Activated CD8-positive, alpha-beta T cell treated with anti-CD3 and anti-CD28 coated beads for 36 hours (primary cell): Measurements from ENCODE around the gene RNASEH2B. TPM values are rescaled to one million over a fixed set of nuclear protein-coding genes. Genes with fewer than 3 reads are reported as not detected.

Experiments
- ATAC-seq: fragments of 200-7000 bp; cut with Tn5 transposase; one replicate; pipeline ENCODE4 v1.10.0; 2021; ENCODE audit warnings: mild to moderate bottlenecking, moderate library complexity
- CTCF ChIA-PET: fragments of 350-600 bp; sonication (Branson Sonifier 250); formaldehyde crosslinking; loops from one replicate; lab custom pipeline; 2021; ENCODE audit warnings: antibody characterized with exemption; lab: Charles Lee
- POLR2A ChIA-PET: fragments of 350-600 bp; sonication (Branson Sonifier 250); formaldehyde crosslinking; loops from one replicate; lab custom pipeline; 2021; ENCODE audit warnings: antibody characterized with exemption; lab: Charles Lee
- DNase-seq: peaks from one replicate; pipeline ENCODE4 v3.0.0-alpha.2; 2020
- H3K27ac Mint-ChIP-seq: one replicate; pipeline ENCODE4 v1.8.0; 2021; ENCODE audit warnings: mild to moderate bottlenecking, mixed read lengths
- H3K27me3 Mint-ChIP-seq: one replicate; pipeline ENCODE4 v1.8.0; 2021; ENCODE audit warnings: mixed read lengths
- H3K36me3 Mint-ChIP-seq: one replicate; pipeline ENCODE4 v1.8.0; 2021; ENCODE audit warnings: low read depth, mixed read lengths
- H3K4me1 Mint-ChIP-seq: one replicate; pipeline ENCODE4 v1.8.0; 2021; ENCODE audit warnings: low read depth, mixed read lengths
- H3K4me3 Mint-ChIP-seq: one replicate; pipeline ENCODE4 v1.8.0; 2021; ENCODE audit warnings: mild to moderate bottlenecking, moderate library complexity, mixed read lengths
- H3K9me3 Mint-ChIP-seq: one replicate; pipeline ENCODE4 v1.8.0; 2021; ENCODE audit warnings: mixed read lengths
- CTCF ChIP-seq: fragments of 200-600 bp; IDR thresholded peaks from one replicate; pipeline ENCODE4 v1.8.0; 2022; ENCODE audit warnings: antibody characterized with exemption, mild to moderate bottlenecking
- intact Hi-C: fragments of 100-400 bp; cut with micrococcal nuclease; formaldehyde crosslinking; loops from one replicate; pipeline ENCODE4 v1.10.0; 2022
- total RNA-seq, 2 experiments: library from RNA; stranded (reverse); gene quantifications; one replicate each; pipeline ENCODE4 v1.2.3, GENCODE V29; 2021

The RNASEH2B gene
- total RNA-seq, 2 experiments from 2014 or later: 63.5 to 69.4 TPM

GRCh38 chr13:50912851-50913250, 3.3 kb downstream of the RNASEH2B start:
- intact Hi-C loops: loop anchor here (2.0 to 10.0 kb wide), 5 partner anchors 111 to 936 kb away; no protein-coding TSS in a partner anchor
- DNase-seq (no peak), ATAC-seq (no peak)
- Mint-ChIP-seq H3K9me3 (no peaks in the 10 kb centered on the region), H3K4me1 (peaks cover 57% of the 10 kb centered on the region), H3K27ac (no peak overlapping the region), H3K36me3 (peaks cover 11% of the 10 kb centered on the region), H3K27me3 (no peaks in the 10 kb centered on the region), H3K4me3 (no peak overlapping the region)
- CTCF ChIA-PET: interaction anchor here (1.2 to 8.5 kb wide), 11 partner anchors 10 to 936 kb away, joined by 3 to 78 read pairs (median 9); no protein-coding TSS in a partner anchor
- POLR2A ChIA-PET: interaction anchor here (1.8 to 5.6 kb wide), 2 partner anchors 19 to 788 kb away, joined by 4 to 55 read pairs; no protein-coding TSS in a partner anchor
- TF ChIP-seq CTCF: no peak

- CTCF ChIA-PET: interaction anchor here (1.0 to 8.5 kb wide), 8 partner anchors 17 to 938 kb away, joined by 3 to 78 read pairs (median 4); partner anchors contain the start of gene TRIM13
- H3K4me3 Mint-ChIP-seq: no peak overlapping the region
- peak overlapping the region; percentile 43 for H3K27ac Mint-ChIP-seq
- POLR2A ChIA-PET: interaction anchor here (1.0 to 1.9 kb wide), 2 partner anchors 21 to 833 kb away, joined by 3 to 7 read pairs; no protein-coding TSS in a partner anchor
- TF ChIP-seq CTCF: no peak
- H3K4me1 Mint-ChIP-seq: peaks cover 65% of the 10 kb centered on the region
- intact Hi-C loops: loop anchor here (5.0 to 10.0 kb wide), 4 partner anchors 112 to 832 kb away; no protein-coding TSS in a partner anchor
- peaks cover 11% of the 10 kb centered on the region for H3K36me3 Mint-ChIP-seq
- no peaks in the 10 kb centered on the region for H3K9me3 Mint-ChIP-seq
- no peaks in the 10 kb centered on the region for H3K27me3 Mint-ChIP-seq
- DNase-seq (no peak), ATAC-seq (no peak)
These were observed 4.6 kb downstream of the RNASEH2B start for GRCh38 chr13:50914176-50914700.

GRCh38 chr13:50914848-50915247, 5.3 kb downstream of the RNASEH2B start:
- intact Hi-C loops: loop anchor here (5.0 to 10.0 kb wide), 4 partner anchors 113 to 833 kb away; no protein-coding TSS in a partner anchor

GRCh38 chr13:50915565-50915964, 6.0 kb downstream of the RNASEH2B start:
- H3K4me3 Mint-ChIP-seq: no peak overlapping the region
- H3K27ac Mint-ChIP-seq: peak overlapping the region; percentile 64
- DNase-seq (peak; percentile 52), ATAC-seq (peak; percentile 22)
- no peaks in the 10 kb centered on the region for H3K9me3 Mint-ChIP-seq
- TF ChIP-seq CTCF: no peak
- peaks cover 73% of the 10 kb centered on the region for H3K4me1 Mint-ChIP-seq
- CTCF ChIA-PET: interaction anchor here (0.7 to 1.9 kb wide), 8 partner anchors 9 to 939 kb away, joined by 3 to 9 read pairs (median 4); no protein-coding TSS in a partner anchor
- no peaks in the 10 kb centered on the region for H3K27me3 Mint-ChIP-seq
- H3K36me3 Mint-ChIP-seq: peaks cover 13% of the 10 kb centered on the region
- intact Hi-C loops: loop anchor here (10.0 kb wide), 1 partner anchor 381 kb away; no protein-coding TSS in a partner anchor
- POLR2A ChIA-PET: interaction anchor here (1.9 kb wide), 1 partner anchor 23 kb away, joined by 7 read pairs; no protein-coding TSS in a partner anchor

More at GRCh38 chr13:50914848-50915247, 5.3 kb downstream of the RNASEH2B start:
- no peak overlapping the region for H3K4me3 Mint-ChIP-seq
- no peaks in the 10 kb centered on the region for H3K9me3 Mint-ChIP-seq
- ChIA-PET CTCF (interaction anchor here (0.7 to 1.9 kb wide), 8 partner anchors 10 to 938 kb away, joined by 3 to 9 read pairs (median 4); no protein-coding TSS in a partner anchor), POLR2A (interaction anchor here (0.6 to 1.9 kb wide), 2 partner anchors 22 to 249 kb away, joined by 3 to 7 read pairs; no protein-coding TSS in a partner anchor)
- DNase-seq (peak; percentile 21), ATAC-seq (peak; percentile 56)
- no peaks in the 10 kb centered on the region for H3K27me3 Mint-ChIP-seq
- TF ChIP-seq CTCF: no peak
- H3K4me1 Mint-ChIP-seq: peaks cover 71% of the 10 kb centered on the region
- peak overlapping the region; percentile 64 for H3K27ac Mint-ChIP-seq
- peaks cover 13% of the 10 kb centered on the region for H3K36me3 Mint-ChIP-seq
